HepG2 (cell line): ENCODE measurements around the gene SDK2. TPM values are rescaled to one million over a fixed set of nuclear protein-coding genes. Genes with fewer than 3 reads are reported as not detected.

Experiments
- ATAC-seq: fragments of 200-7000 bp; cut with Tn5 transposase; 3 replicates; pipeline ENCODE4 v1.9.1; 2020; ENCODE audit warnings: mild to moderate bottlenecking, moderate library complexity
- BruUV-seq: library from RNA; stranded (reverse); fragments of 400-500 nt; replicated peaks from 2 replicates; lab custom pipeline; 2021; lab: Mats Ljungman, UMichigan
- CTCF ChIA-PET: fragments of 300-600 bp; formaldehyde crosslinking; extraction: SDS; loops from one replicate; lab custom pipeline; 2021; ENCODE audit warnings: low total read pairs, inconsistent platforms, low intra/inter-chr PET ratio; lab: Yijun Ruan, JAX
- POLR2A ChIA-PET: fragments of 350-600 bp; sonication (Branson Sonifier 250); formaldehyde crosslinking; loops from one replicate; lab custom pipeline; 2020; ENCODE audit warnings: antibody characterized with exemption, inconsistent platforms; lab: Yijun Ruan, JAX
- DNase-seq: peaks from one replicate; pipeline ENCODE4 v3.0.0-alpha.2; 2015; ENCODE audit warnings: low spot score
- FAIRE-seq: peaks from 3 replicates; lab custom pipeline; 2011; peaks lifted over from hg19 to GRCh38; lab: Jason Lieb, UNC
- H2AFZ ChIP-seq: one replicate; pipeline ENCODE4 v1.6.1; 2011; ENCODE audit warnings: low read length, inconsistent platforms
- H3K27ac ChIP-seq: fragments of 300-600 bp; 3 replicates; pipeline ENCODE4 v1.8.0; 2011; ENCODE audit warnings: mixed run types, mild to moderate bottlenecking, mixed read lengths, low read length, inconsistent platforms; ENCODE audit not compliant: insufficient read depth; ENCODE audit errors: extremely low read length
- H3K27me3 ChIP-seq, 2 experiments: fragments of 200-600 bp in 1 of 2; 2 replicates in 1 of 2; 3 replicates in 1 of 2; pipeline versions ENCODE4 v1.6.0 to v1.8.0; 2011; ENCODE audit warnings: low read length in 2 of 2, mild to moderate bottlenecking in 2 of 2, moderate library complexity in 2 of 2, inconsistent platforms in 1 of 2; ENCODE audit not compliant: insufficient read depth in 2 of 2, control insufficient read depth in 1 of 2
- H3K36me3 ChIP-seq, 2 experiments: fragments of 200-600 bp in 1 of 2; replicated peaks in 1 of 2; 2 replicates in 1 of 2; 3 replicates in 1 of 2; pipeline versions ENCODE4 v1.5.1 to v1.8.0; 2011; ENCODE audit warnings: low read length in 2 of 2, inconsistent platforms in 1 of 2; ENCODE audit not compliant: insufficient read depth in 2 of 2, control insufficient read depth in 1 of 2
- H3K4me1 ChIP-seq: 2 replicates; pipeline ENCODE4 v1.5.1; 2012; ENCODE audit warnings: low read length, inconsistent platforms; ENCODE audit not compliant: insufficient read depth
- H3K4me2 ChIP-seq: 2 replicates; pipeline ENCODE4 v1.6.0; 2011; ENCODE audit warnings: low read depth, low read length, inconsistent platforms
- H3K4me3 ChIP-seq, 3 experiments: fragments of 200-600 bp in 1 of 3; sonication (generic), shearing (Covaris generic) in 1 of 3; replicated peaks in 1 of 3; 2 replicates each; pipeline ENCODE4 v1.5.1; 2011 to 2016; ENCODE audit warnings: low read length in 3 of 3, inconsistent platforms in 2 of 3, low read depth in 2 of 3, mild to moderate bottlenecking in 2 of 3, control low read depth in 1 of 3, mixed read lengths in 1 of 3; ENCODE audit not compliant: insufficient read depth in 1 of 3
- H3K79me2 ChIP-seq: one replicate; pipeline ENCODE4 v1.6.1; 2011; ENCODE audit warnings: low read length, inconsistent platforms; ENCODE audit not compliant: insufficient read depth
- H3K9ac ChIP-seq: 2 replicates; pipeline ENCODE4 v1.6.0; 2011; ENCODE audit warnings: mild to moderate bottlenecking, low read depth, low read length, inconsistent platforms; ENCODE audit not compliant: insufficient read depth
- H3K9me3 ChIP-seq: 2 replicates; pipeline ENCODE4 v1.5.1; 2012; ENCODE audit warnings: mild to moderate bottlenecking, low read length
- H4K20me1 ChIP-seq: 2 replicates; pipeline ENCODE4 v1.6.0; 2011; ENCODE audit warnings: inconsistent platforms, mild to moderate bottlenecking, low read length, moderate library complexity; ENCODE audit not compliant: insufficient read depth
- ADNP ChIP-seq: sonication (generic); formaldehyde crosslinking; IDR thresholded peaks from 2 replicates; pipeline ENCODE4 v1.4.0; 2020; ENCODE audit warnings: missing genetic modification reagents
- CHD4 ChIP-seq: fragments of 200-600 bp; sonication (generic); IDR thresholded peaks from 2 replicates; pipeline ENCODE4 v1.7.0; 2017; ENCODE audit warnings: mild to moderate bottlenecking, low read length, borderline replicate concordance
- DPF2 ChIP-seq: sonication (generic); formaldehyde crosslinking; IDR thresholded peaks from 2 replicates; pipeline ENCODE4 v1.4.0; 2020; ENCODE audit warnings: mild to moderate bottlenecking, low read depth, missing genetic modification reagents, borderline replicate concordance
- HMGA1 ChIP-seq: sonication (generic); formaldehyde crosslinking; conservative IDR thresholded peaks from 2 replicates; pipeline ENCODE4 v1.4.0; 2020; ENCODE audit warnings: missing genetic modification reagents
- SIX4 ChIP-seq: sonication (generic); formaldehyde crosslinking; IDR thresholded peaks from 2 replicates; pipeline ENCODE4 v1.4.0; 2020; ENCODE audit warnings: missing genetic modification reagents
- TMF1 ChIP-seq: sonication (generic); formaldehyde crosslinking; IDR thresholded peaks from 2 replicates; pipeline ENCODE4 v1.8.1; 2022; ENCODE audit warnings: low read depth, missing genetic modification reagents
- XBP1 ChIP-seq: sonication (generic); formaldehyde crosslinking; IDR thresholded peaks from 2 replicates; pipeline ENCODE4 v1.5.0; 2020; ENCODE audit warnings: missing genetic modification reagents
- ZMYM3 ChIP-seq: sonication (generic); formaldehyde crosslinking; IDR thresholded peaks from 2 replicates; pipeline ENCODE4 v1.5.1; 2020; ENCODE audit warnings: mild to moderate bottlenecking, missing genetic modification reagents
- ZNF280B ChIP-seq: sonication (generic); formaldehyde crosslinking; IDR thresholded peaks from 2 replicates; pipeline ENCODE4 v1.5.0; 2020; ENCODE audit warnings: missing genetic modification reagents, mild to moderate bottlenecking, borderline replicate concordance
- ZNF282 ChIP-seq: fragments of 450-650 bp; IDR thresholded peaks from 2 replicates; pipeline ENCODE4 v1.6.1; 2018; ENCODE audit not compliant: partially characterized antibody
- ZSCAN22 ChIP-seq: sonication (generic); formaldehyde crosslinking; IDR thresholded peaks from 2 replicates; pipeline ENCODE4 v1.4.0; 2020; ENCODE audit warnings: mild to moderate bottlenecking, missing genetic modification reagents
- WGBS: methylation state at CpG from one replicate; pipeline ENCODE4 v1.1.6; 2017; ENCODE audit warnings: low lambda C conversion rate; 5-methylcytosine and 5-hydroxymethylcytosine counted together
- in situ Hi-C: cut with HindIII; loops from 2 replicates; pipeline ENCODE4 v1.10.0; 2017; ENCODE audit warnings: low pct_unique_long_range_greater_than_20kb; ENCODE audit not compliant: extremely low pct_ligation_motif_present
- intact Hi-C: fragments of 100-400 bp; cut with micrococcal nuclease; formaldehyde crosslinking; loops from one replicate; pipeline ENCODE4 v1.10.0; 2022; ENCODE audit not compliant: unreplicated experiment
- polyA plus RNA-seq, 8 experiments: library from polyadenylated mRNA; depleted of rRNA in 3 of 8; stranded (reverse) in 7 of 8; unstranded in 1 of 8; fragments of >200 nt; fragmentation: Illumina TruSeq in 4 of 8; extraction: Trizol in 4 of 8; gene quantifications; 2 replicates each; pipeline versions ENCODE4 v1.2.1 to v1.2.3, GENCODE V29; 2011 to 2016; ENCODE audit warnings: low read depth in 4 of 8, missing spikeins in 1 of 8, mixed read lengths in 1 of 8; ENCODE audit not compliant: insufficient read depth in 1 of 8
- total RNA-seq, 5 experiments: library from RNA; depleted of rRNA; stranded (reverse); fragments of >200 nt; fragmentation: Illumina TruSeq; extraction: Trizol; gene quantifications; 2 replicates each; pipeline ENCODE4 v1.2.3, GENCODE V29; 2016; ENCODE audit warnings: low read depth in 1 of 5

SDK2 gene
- total and polyA plus RNA-seq, 2 of the 13 experiments (the other 11 are each of a cell fraction or from before 2014, with no cell fraction given) = not detected

GRCh38 chr17:73288534-73289302, 355.5 kb downstream of the SDK2 start (continued):
- TF ChIP-seq DPF2 (CRISPR knock-in tag) (peak; percentile 89), HMGA1 (CRISPR knock-in tag) (no peak), ZNF282 (no peak), ZSCAN22 (CRISPR knock-in tag) (no peak), CHD4 (peak; percentile 91)

- intact Hi-C loops (no loop called here), in situ Hi-C loops (loop anchor here (25.0 kb wide), 1 partner anchor 1150 kb away; the partner anchor contains the start of gene GPRC5C)
- Histone ChIP-seq H3K36me3 (peaks cover 23 to 36% of the 10 kb centered on the region in 2 experiments), H2AFZ (no peak overlapping the region), H3K27me3 (no peaks in the 10 kb centered on the region), H3K4me3 (no peak overlapping the region), H3K4me1 (peaks cover 55% of the 10 kb centered on the region), H4K20me1 (peaks cover 24% of the 10 kb centered on the region; the same call in 1 of the 2 replicates), H3K9ac (no peak overlapping the region), H3K79me2 (peaks cover 39% of the 10 kb centered on the region), H3K4me2 (no peak overlapping the region), H3K9me3 (no peaks in the 10 kb centered on the region), H3K27ac (no peak overlapping the region)
- ChIA-PET CTCF (no interaction called here), POLR2A (interaction anchor here (4.0 to 5.1 kb wide), 2 partner anchors 23 to 25 kb away, joined by 43 to 45 read pairs; partner anchors contain the start of gene CPSF4L)
- BruUV-seq = no TSS peak
- FAIRE-seq = no peak
- no peak for DNase-seq
- no peak for ATAC-seq
- TF ChIP-seq ZMYM3 (CRISPR knock-in tag) = peak; percentile 65
- TF ChIP-seq TMF1 (CRISPR knock-in tag) = no peak
- TF ChIP-seq ZNF280B (CRISPR knock-in tag) = 0 out of 2 replicates have a peak, but pooled peaks have one; percentile 42
- no peak for TF ChIP-seq SIX4 (CRISPR knock-in tag)
- 0 out of 2 replicates have a peak, but pooled peaks have one; percentile 32 for TF ChIP-seq ADNP (CRISPR knock-in tag)
- no peak for TF ChIP-seq XBP1 (CRISPR knock-in tag)
- WGBS = 98% methylated on average over 8 of the region's 8 CpGs
These were observed 357.4 kb downstream of the SDK2 start for GRCh38 chr17:73286863-73287296.
